Measurements from ENCODE around the gene RNF166.
A peak's percentile ranks its signal among the peaks of the same experiment; 100 is the strongest.

DNA sequence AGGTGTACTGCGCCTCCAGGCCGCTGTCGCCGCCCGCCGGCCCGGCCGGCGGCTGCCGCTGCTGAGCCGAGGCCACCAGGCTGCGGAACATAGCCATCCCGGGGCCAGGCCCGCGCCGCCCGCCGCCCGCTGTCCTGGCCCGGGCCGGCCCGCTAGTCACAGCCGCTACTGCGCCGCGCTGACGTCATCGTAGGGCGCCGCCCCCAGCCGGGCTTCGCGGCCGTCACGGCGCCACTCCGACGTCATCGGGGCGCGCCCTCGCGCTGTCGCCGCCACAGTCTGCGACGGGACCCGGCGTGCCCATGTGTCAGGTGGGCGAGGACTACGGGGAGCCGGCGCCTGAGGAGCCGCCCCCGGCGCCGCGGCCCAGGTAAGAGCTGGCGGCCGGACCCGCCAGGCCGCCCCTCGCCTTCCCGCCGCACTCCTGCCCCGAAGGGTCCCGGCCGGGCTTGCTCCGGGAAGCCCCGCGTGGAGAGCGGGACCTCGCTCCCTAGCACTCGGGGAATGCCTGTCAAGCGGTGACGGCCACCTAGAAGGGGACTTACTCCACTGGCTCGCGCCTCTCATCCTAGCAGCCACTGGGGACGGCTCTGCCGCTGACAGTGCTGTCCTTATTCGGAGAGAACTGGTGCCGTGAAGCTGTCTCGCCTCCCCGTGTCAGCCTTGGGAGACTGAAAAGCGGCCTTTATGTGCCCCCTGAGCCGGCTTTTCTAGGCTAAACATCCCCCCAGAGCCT, at the start of gene RNF166, which contains the start of gene CTU2:
- TF ChIP-seq POLR2A (IDR thresholded peaks at IDR 0.05): peak; percentile 93
- TF ChIP-seq, protein P1, sequence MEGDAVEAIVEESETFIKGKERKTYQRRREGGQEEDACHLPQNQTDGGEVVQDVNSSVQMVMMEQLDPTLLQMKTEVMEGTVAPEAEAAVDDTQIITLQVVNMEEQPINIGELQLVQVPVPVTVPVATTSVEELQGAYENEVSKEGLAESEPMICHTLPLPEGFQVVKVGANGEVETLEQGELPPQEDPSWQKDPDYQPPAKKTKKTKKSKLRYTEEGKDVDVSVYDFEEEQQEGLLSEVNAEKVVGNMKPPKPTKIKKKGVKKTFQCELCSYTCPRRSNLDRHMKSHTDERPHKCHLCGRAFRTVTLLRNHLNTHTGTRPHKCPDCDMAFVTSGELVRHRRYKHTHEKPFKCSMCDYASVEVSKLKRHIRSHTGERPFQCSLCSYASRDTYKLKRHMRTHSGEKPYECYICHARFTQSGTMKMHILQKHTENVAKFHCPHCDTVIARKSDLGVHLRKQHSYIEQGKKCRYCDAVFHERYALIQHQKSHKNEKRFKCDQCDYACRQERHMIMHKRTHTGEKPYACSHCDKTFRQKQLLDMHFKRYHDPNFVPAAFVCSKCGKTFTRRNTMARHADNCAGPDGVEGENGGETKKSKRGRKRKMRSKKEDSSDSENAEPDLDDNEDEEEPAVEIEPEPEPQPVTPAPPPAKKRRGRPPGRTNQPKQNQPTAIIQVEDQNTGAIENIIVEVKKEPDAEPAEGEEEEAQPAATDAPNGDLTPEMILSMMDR (IDR thresholded peaks at IDR 0.05): peak in 1 of 4 experiments; percentile 9
